ENCODE measurements around the gene LTC4S. TPM values are rescaled to one million over a fixed set of nuclear protein-coding genes. Genes with fewer than 3 reads are reported as not detected.

The LTC4S gene
- total RNA-seq, 1 experiment from 2014 or later = 3.7 TPM

- no peaks in the 10 kb centered on the region for H3K4me1 ChIP-seq (ENCODE audit: insufficient read depth, low read length)
- H3T11ph ChIP-seq (ENCODE audit: low read length) = no peak overlapping the region
- no peaks in the 10 kb centered on the region for H3K27me3 ChIP-seq (ENCODE audit: insufficient read depth, low read length)
- no peak for DNase-seq
- no peak overlapping the region for H2BK12ac ChIP-seq (ENCODE audit: insufficient read length, low read depth, low read length)
- peaks cover 38 to 47% of the 10 kb centered on the region in 2 experiments for H3K4me1 Mint-ChIP-seq
- no peak overlapping the region for H3K4ac ChIP-seq (ENCODE audit: low read depth, low read length)
- no peaks in the 10 kb centered on the region for H3K23me2 ChIP-seq (ENCODE audit: insufficient read length, low read depth, low read length, poor library complexity, severe bottlenecking)
- no peak overlapping the region for H2AFZ ChIP-seq (ENCODE audit: low read length)
- H3K9ac ChIP-seq (ENCODE audit: extremely low read depth, insufficient read length, low read length) = no peak overlapping the region
- peak overlapping the region; percentile 19 to 60 (median 59); a peak in 5 of 7 replicates for H3K27ac Mint-ChIP-seq
- no peak overlapping the region for H4K5ac ChIP-seq (ENCODE audit: insufficient read length, low read depth, low read length)
- H3K9me3 ChIP-seq (ENCODE audit: control insufficient read depth, low read depth, low read length) = no peaks in the 10 kb centered on the region
- H4K91ac ChIP-seq (ENCODE audit: insufficient read length, low read depth, low read length) = no peak overlapping the region
- no peak overlapping the region for H2BK120ac ChIP-seq (ENCODE audit: low read depth, low read length, poor library complexity, severe bottlenecking)
- no peak overlapping the region for H2BK5ac ChIP-seq (ENCODE audit: insufficient read length, low read length)
- no peak overlapping the region for H4K8ac ChIP-seq (replicated peaks; ENCODE audit: insufficient read length, low read depth, low read length)
- H3K9me3 Mint-ChIP-seq = no peaks in the 10 kb centered on the region
- H3K27ac ChIP-seq (ENCODE audit: insufficient read length, low read depth, low read length) = no peak overlapping the region
- H2BK20ac ChIP-seq (ENCODE audit: low read depth, low read length, poor library complexity, severe bottlenecking) = no peak overlapping the region
- H2AK5ac ChIP-seq (ENCODE audit: insufficient read length, low read length) = no peak overlapping the region
- no peak overlapping the region for H3K14ac ChIP-seq (ENCODE audit: insufficient read depth, low read length)
- TF ChIP-seq, protein P1, sequence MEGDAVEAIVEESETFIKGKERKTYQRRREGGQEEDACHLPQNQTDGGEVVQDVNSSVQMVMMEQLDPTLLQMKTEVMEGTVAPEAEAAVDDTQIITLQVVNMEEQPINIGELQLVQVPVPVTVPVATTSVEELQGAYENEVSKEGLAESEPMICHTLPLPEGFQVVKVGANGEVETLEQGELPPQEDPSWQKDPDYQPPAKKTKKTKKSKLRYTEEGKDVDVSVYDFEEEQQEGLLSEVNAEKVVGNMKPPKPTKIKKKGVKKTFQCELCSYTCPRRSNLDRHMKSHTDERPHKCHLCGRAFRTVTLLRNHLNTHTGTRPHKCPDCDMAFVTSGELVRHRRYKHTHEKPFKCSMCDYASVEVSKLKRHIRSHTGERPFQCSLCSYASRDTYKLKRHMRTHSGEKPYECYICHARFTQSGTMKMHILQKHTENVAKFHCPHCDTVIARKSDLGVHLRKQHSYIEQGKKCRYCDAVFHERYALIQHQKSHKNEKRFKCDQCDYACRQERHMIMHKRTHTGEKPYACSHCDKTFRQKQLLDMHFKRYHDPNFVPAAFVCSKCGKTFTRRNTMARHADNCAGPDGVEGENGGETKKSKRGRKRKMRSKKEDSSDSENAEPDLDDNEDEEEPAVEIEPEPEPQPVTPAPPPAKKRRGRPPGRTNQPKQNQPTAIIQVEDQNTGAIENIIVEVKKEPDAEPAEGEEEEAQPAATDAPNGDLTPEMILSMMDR (conservative IDR thresholded peaks at IDR 0.05) = no peak
- no peak overlapping the region for H3K4me3 Mint-ChIP-seq
- H3K56ac ChIP-seq (ENCODE audit: insufficient read length, low read depth, low read length) = no peak overlapping the region
- H2BK15ac ChIP-seq (ENCODE audit: low read depth, low read length) = no peak overlapping the region
- no peaks in the 10 kb centered on the region; the same call in 1 of the 2 replicates for H3K27me3 Mint-ChIP-seq (ENCODE audit: low read depth)
- peaks cover 18 to 39% (median 38%) of the 10 kb centered on the region in 3 experiments for H3K36me3 Mint-ChIP-seq (ENCODE audit: insufficient read depth in 1 of 3, low read depth in 3 of 3)
- H3K79me1 ChIP-seq (ENCODE audit: insufficient read depth, low read depth, low read length, poor library complexity, severe bottlenecking) = peaks cover 11% of the 10 kb centered on the region
- H3K18ac ChIP-seq (ENCODE audit: insufficient read length, low read depth, low read length) = no peak overlapping the region
- peaks cover 7% of the 10 kb centered on the region; the same call in 1 of the 2 replicates for H3K79me2 ChIP-seq (ENCODE audit: insufficient read depth, low read length)
- H3K4me2 ChIP-seq (ENCODE audit: insufficient read depth, insufficient read length, low read length) = no peak overlapping the region
- no CpG with 5 or more reads among the region's 8 CpGs for WGBS (ENCODE audit: extremely low coverage, insufficient read length, low lambda C conversion rate)
- no peak overlapping the region for H3K23ac ChIP-seq (ENCODE audit: insufficient read length, low read depth, low read length)
- no peaks in the 10 kb centered on the region for H4K20me1 ChIP-seq (ENCODE audit: control insufficient read depth, insufficient read depth, insufficient read length)
Observed at GRCh38 chr5:179764056-179764455, 29.7 kb upstream of the LTC4S start.

Measured in H9 (cell line).